Coronary artery (tissue), 2 donors: Measurements from ENCODE around the gene ATP11A.

ENCODE experiments used
- DNase-seq: peaks from one replicate; pipeline ENCODE4 v3.0.0-alpha.2; 2017; ENCODE audit warnings: low spot score
- H3K27ac ChIP-seq, 2 donors: fragments of 200-600 bp; sonication (generic); one replicate each; pipeline ENCODE4 v1.5.1; 2016 to 2019
- H3K4me3 ChIP-seq: fragments of 200-600 bp; sonication (generic); 2 replicates; pipeline ENCODE4 v1.5.1; 2016; ENCODE audit warnings: mild to moderate bottlenecking, moderate library complexity
- TF ChIP-seq, protein P1 (sequence below): fragments of 200-600 bp; sonication (generic); IDR thresholded peaks from one replicate; pipeline ENCODE4 v1.5.1; 2019; ENCODE audit warnings: antibody characterized with exemption

ATP11A gene

GRCh38 chr13:112899281-112900225, 209.7 kb downstream of the ATP11A start:
- TF ChIP-seq, protein P1, sequence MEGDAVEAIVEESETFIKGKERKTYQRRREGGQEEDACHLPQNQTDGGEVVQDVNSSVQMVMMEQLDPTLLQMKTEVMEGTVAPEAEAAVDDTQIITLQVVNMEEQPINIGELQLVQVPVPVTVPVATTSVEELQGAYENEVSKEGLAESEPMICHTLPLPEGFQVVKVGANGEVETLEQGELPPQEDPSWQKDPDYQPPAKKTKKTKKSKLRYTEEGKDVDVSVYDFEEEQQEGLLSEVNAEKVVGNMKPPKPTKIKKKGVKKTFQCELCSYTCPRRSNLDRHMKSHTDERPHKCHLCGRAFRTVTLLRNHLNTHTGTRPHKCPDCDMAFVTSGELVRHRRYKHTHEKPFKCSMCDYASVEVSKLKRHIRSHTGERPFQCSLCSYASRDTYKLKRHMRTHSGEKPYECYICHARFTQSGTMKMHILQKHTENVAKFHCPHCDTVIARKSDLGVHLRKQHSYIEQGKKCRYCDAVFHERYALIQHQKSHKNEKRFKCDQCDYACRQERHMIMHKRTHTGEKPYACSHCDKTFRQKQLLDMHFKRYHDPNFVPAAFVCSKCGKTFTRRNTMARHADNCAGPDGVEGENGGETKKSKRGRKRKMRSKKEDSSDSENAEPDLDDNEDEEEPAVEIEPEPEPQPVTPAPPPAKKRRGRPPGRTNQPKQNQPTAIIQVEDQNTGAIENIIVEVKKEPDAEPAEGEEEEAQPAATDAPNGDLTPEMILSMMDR, result no peak
- Histone ChIP-seq H3K4me3 (no peak overlapping the region), H3K27ac (no peak overlapping the region)
- DNase-seq, result no peak

DNA sequence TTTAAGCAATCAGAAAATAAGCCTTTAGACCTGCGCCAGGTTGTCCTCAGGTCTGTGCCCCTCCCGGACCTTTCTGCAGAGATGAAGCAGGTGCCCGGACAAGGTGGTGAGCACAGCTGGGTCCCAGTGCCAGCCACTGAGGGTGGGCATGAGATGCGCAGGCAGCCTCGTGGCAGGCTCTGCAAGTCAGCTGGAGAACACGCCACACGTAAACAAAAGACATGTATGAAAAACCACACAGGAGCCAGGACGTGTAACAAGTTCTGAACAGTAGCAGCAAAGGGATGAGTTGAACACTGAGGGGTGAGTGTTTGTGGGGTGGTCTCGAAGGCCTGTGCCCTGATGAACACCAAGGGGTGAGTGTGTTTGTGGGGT, 210.4 kb downstream of the ATP11A start:
- DNase-seq, result no peak
- TF ChIP-seq, protein P1, result no peak
- Histone ChIP-seq H3K27ac (no peak overlapping the region), H3K4me3 (no peak overlapping the region)

- H3K27ac ChIP-seq, result no peak overlapping the region
- DNase-seq, result no peak
Observed at GRCh38 chr13:112900691-112901091, 210.9 kb downstream of the ATP11A start.

DNA sequence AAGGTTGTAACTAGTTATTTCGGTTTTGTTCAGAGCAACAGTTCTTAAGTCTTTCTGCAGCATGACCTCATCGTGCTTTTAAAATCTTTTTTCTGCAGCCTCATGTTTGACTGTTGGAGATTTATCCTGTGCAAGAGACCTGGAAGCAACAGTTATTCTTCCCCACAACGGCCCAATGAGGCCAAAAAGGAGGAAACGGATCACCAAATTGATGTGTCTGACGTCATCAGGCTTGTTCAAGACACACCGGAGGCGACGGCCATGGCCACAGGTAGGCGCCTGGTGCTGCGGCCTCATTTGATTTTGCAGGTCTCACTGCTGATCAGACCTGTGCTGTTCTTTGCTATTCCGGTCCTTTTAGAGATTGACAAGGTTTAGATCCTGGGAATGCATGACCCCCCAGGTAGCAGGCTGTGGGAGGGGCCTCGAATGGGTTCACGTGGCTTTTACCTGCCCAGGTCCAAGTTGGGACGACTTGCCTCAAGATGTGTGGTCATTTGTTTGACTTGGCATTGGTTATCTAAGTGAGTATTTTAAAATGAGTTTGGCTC, 212.3 kb downstream of the ATP11A start:
- Histone ChIP-seq H3K4me3 (no peak overlapping the region), H3K27ac (no peak overlapping the region)
- DNase-seq, result no peak
- TF ChIP-seq, protein P1, result no peak

More at GRCh38 chr13:112900691-112901091, 210.9 kb downstream of the ATP11A start:
- no peak overlapping the region for H3K4me3 ChIP-seq
- TF ChIP-seq, protein P1, result no peak

DNA sequence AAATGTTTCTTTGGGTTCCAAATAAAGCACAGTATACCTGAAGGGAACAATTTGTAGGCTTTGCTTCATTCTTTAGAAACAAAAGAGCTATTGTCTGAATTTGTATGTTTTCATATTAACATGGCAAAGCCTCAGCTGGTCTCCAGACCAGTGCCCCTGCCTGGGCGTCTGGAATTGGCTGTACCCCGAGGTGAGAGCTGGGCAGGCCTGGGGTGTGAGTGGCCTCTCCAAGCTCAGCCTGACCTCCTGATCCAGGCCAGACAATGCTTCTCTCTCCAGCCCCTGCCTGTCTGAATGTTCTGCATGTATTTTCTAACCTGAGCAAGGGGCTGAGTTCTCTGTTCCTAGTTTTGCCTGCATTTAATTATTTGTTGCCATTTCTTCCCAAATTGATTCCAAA, 212.8 kb downstream of the ATP11A start:
- H3K4me3 ChIP-seq, result no peak overlapping the region
- no peak overlapping the region for H3K27ac ChIP-seq
- DNase-seq, result no peak
- TF ChIP-seq, protein P1, result no peak

DNA sequence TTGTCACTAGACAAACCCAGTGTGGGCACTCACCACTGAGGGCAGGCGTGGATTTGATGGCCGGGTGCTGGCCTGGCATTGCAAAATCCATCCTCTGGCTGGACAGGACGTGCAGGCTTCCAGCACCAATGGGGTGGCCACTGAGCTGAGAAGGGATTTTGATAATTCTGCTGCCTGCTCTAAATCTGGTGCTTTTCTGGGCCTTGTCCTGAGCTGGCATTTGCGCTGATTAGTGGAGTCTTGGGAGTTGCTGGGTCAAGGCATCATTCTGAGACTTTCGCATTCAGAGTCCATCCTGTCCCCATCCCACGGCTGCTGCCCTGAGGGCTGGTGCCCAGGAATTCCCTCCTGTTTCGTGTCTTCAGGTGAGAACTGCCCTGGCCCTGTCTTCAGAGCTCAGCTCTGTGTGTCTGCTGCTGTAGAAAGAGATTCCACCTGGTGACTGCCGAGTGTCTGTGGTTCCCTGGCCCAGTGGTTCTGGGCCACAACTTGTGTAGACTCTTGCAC, 213.3 kb downstream of the ATP11A start:
- DNase-seq, result no peak
- H3K27ac ChIP-seq, result no peak overlapping the region
- H3K4me3 ChIP-seq, result no peak overlapping the region
- TF ChIP-seq, protein P1, result no peak
